ENCODE measurements around the gene NECAB2. TPM values are rescaled to one million over a fixed set of nuclear protein-coding genes. Genes with fewer than 3 reads are reported as not detected.

NECAB2 gene
- total and polyA plus RNA-seq, 8 donors, result 0.46 to 11.2 (median 1.7) TPM; not detected in 3

- 74 to 80% (median 76%) methylated on average over 7 of the region's 7 CpGs for WGBS, 5 donors
- intact Hi-C loops (cut with DNase I; ENCODE audit: low total_unique reads), result no loop called here
- DNase-seq, result no peak
- Histone ChIP-seq H3K9me3 (no peaks in the 10 kb centered on the region), H3K4me3 (no peak overlapping the region), H3K27me3 (peaks cover 0 to 81% (median 8%) of the 10 kb centered on the region in 3 donors), H3K36me3 (no peaks in the 10 kb centered on the region), H3K27ac (no peak overlapping the region), H3K4me1 (no peaks in the 10 kb centered on the region)
- TF ChIP-seq EP300 (IDR thresholded peaks at IDR 0.05), result no peak
- no peak for TF ChIP-seq POLR2AphosphoS5 (IDR thresholded peaks at IDR 0.05)
- TF ChIP-seq POLR2A (IDR thresholded peaks at IDR 0.05), result no peak
- TF ChIP-seq CTCF (IDR thresholded peaks at IDR 0.05), result no peak
Observed at GRCh38 chr16:84004442-84004841, 36.4 kb downstream of the NECAB2 start.

DNA sequence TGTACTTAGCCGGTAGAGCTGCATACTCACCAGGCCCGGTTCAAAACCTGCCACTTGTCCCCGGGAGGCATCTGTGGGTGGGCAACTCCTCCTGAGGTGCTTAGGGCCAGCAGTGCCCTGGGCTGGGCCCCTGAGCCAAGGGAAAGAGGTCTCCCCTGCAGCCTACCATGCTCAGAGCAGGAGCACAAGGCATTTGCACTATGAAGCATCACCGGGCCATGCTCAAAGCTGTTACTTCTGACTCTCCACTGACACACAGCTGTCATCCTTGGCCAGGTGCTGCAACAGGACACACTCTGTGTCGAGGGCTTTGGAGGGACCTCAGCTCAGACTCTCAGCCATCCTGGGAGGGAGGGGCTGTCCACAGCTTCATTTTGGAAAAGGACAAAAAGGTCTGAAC is 37.3 kb downstream of the NECAB2 start:
- Histone ChIP-seq H3K36me3 (no peaks in the 10 kb centered on the region), H3K9me3 (no peaks in the 10 kb centered on the region), H3K4me3 (no peak overlapping the region), H3K4me1 (no peaks in the 10 kb centered on the region), H3K27me3 (peaks cover 0 to 74% (median 8%) of the 10 kb centered on the region in 3 donors), H3K27ac (no peak overlapping the region)
- intact Hi-C loops (cut with DNase I; ENCODE audit: low total_unique reads), result no loop called here
- 69 to 82% (median 72%) methylated on average over 4 to 5 of the region's 5 CpGs for WGBS, 5 donors
- TF ChIP-seq CTCF (IDR thresholded peaks at IDR 0.05) (no peak), POLR2A (IDR thresholded peaks at IDR 0.05) (no peak), EP300 (IDR thresholded peaks at IDR 0.05) (no peak), POLR2AphosphoS5 (IDR thresholded peaks at IDR 0.05) (no peak)
- DNase-seq, result no peak

DNA sequence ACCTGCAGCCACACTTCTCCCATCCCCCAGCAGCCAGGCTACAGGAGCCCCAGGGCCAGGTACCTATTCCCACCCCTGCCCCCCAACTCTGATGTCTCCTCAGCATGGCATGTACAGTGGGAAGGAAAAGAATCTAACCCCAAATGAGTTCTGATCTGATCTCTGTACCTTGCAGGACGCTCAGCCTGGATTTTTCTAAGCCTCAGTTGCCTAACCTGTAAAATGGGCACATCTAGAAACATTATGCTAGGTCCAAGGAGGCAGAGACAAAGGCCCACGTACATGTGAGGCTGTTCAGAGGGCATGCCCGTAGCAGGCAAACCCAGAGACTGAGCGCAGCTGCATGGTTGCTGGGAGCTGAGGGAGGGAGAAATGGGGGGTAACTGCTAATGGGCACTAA is 39.5 kb downstream of the NECAB2 start:
- intact Hi-C loops (cut with DNase I; ENCODE audit: low total_unique reads), result no loop called here
- DNase-seq, result no peak
- WGBS, 5 donors, result 66 to 87% (median 74%) methylated on average over 4 of the region's 4 CpGs
- Histone ChIP-seq H3K27ac (no peak overlapping the region), H3K27me3 (peaks cover 0 to 53% (median 8%) of the 10 kb centered on the region in 3 donors), H3K9me3 (no peaks in the 10 kb centered on the region), H3K4me3 (no peak overlapping the region), H3K36me3 (no peaks in the 10 kb centered on the region), H3K4me1 (no peaks in the 10 kb centered on the region)
- TF ChIP-seq EP300 (IDR thresholded peaks at IDR 0.05) (no peak), POLR2A (IDR thresholded peaks at IDR 0.05) (no peak), POLR2AphosphoS5 (IDR thresholded peaks at IDR 0.05) (no peak), CTCF (IDR thresholded peaks at IDR 0.05) (no peak)

GRCh38 chr16:84007965-84008364 is 39.9 kb downstream of the NECAB2 start:
- Histone ChIP-seq H3K27ac (no peak overlapping the region), H3K27me3 (peaks cover 0 to 51% (median 8%) of the 10 kb centered on the region in 3 donors), H3K36me3 (no peaks in the 10 kb centered on the region), H3K4me1 (no peaks in the 10 kb centered on the region), H3K4me3 (no peak overlapping the region), H3K9me3 (no peaks in the 10 kb centered on the region)
- intact Hi-C loops (cut with DNase I; ENCODE audit: low total_unique reads), result no loop called here
- WGBS, 5 donors, result 58 to 73% (median 63%) methylated on average over 8 of the region's 8 CpGs
- TF ChIP-seq POLR2AphosphoS5 (IDR thresholded peaks at IDR 0.05), result no peak
- no peak for TF ChIP-seq CTCF (IDR thresholded peaks at IDR 0.05)
- no peak for DNase-seq

All from stomach (tissue), 9 donors.